WTC11 (cell line): ENCODE measurements around the gene KRT9. TPM values are rescaled to one million over a fixed set of nuclear protein-coding genes. Genes with fewer than 3 reads are reported as not detected.

Experiments
- ATAC-seq: fragments of 200-7000 bp; cut with Tn5 transposase; 2 replicates; pipeline ENCODE4 v1.10.0; 2021; ENCODE audit warnings: mild to moderate bottlenecking, moderate library complexity
- CTCF ChIA-PET: fragments of 300-600 bp; sonication (Branson Sonifier 250); formaldehyde crosslinking; loops from one replicate; lab custom pipeline; 2021; ENCODE audit warnings: antibody characterized with exemption; lab: Charles Lee
- POLR2A ChIA-PET: fragments of 350-600 bp; sonication (Branson Sonifier 250); formaldehyde crosslinking; loops from one replicate; lab custom pipeline; 2021; ENCODE audit warnings: antibody characterized with exemption; lab: Charles Lee
- DNase-seq: peaks from one replicate; pipeline ENCODE4 v3.0.0; 2021; ENCODE audit warnings: low spot score
- H3K27ac Mint-ChIP-seq: 2 replicates; pipeline ENCODE4 v1.8.0; 2021; ENCODE audit warnings: mixed read lengths
- H3K27me3 Mint-ChIP-seq: 2 replicates; pipeline ENCODE4 v1.8.0; 2021; ENCODE audit warnings: low read depth, mild to moderate bottlenecking, moderate library complexity, mixed read lengths
- H3K36me3 Mint-ChIP-seq: 2 replicates; pipeline ENCODE4 v1.8.0; 2021; ENCODE audit warnings: mixed read lengths
- H3K4me1 Mint-ChIP-seq: 2 replicates; pipeline ENCODE4 v1.8.0; 2022; ENCODE audit warnings: mixed read lengths
- H3K4me3 Mint-ChIP-seq: 2 replicates; pipeline ENCODE4 v1.8.0; 2021; ENCODE audit warnings: mild to moderate bottlenecking, moderate library complexity, mixed read lengths
- H3K9me3 Mint-ChIP-seq: 2 replicates; pipeline ENCODE4 v1.8.0; 2021; ENCODE audit warnings: mixed read lengths
- AR ChIP-seq: fragments of 250-450 bp; sonication (Bioruptor Pico); IDR thresholded peaks from 2 replicates; pipeline ENCODE4 v1.9.0; 2021; ENCODE audit warnings: mild to moderate bottlenecking
- ATF3 ChIP-seq: sonication (generic); formaldehyde crosslinking; conservative IDR thresholded peaks from 2 replicates; pipeline ENCODE4 v1.8.1; 2022; ENCODE audit warnings: mild to moderate bottlenecking, missing genetic modification reagents
- CREB1 ChIP-seq: sonication (generic); formaldehyde crosslinking; IDR thresholded peaks from 2 replicates; pipeline ENCODE4 v1.8.0; 2023; ENCODE audit warnings: mild to moderate bottlenecking, missing genetic modification reagents
- E2F1 ChIP-seq: sonication (generic); formaldehyde crosslinking; IDR thresholded peaks from 2 replicates; pipeline ENCODE4 v1.8.0; 2022; ENCODE audit warnings: mild to moderate bottlenecking, missing genetic modification reagents
- EMX1 ChIP-seq: fragments of 250-450 bp; sonication (Bioruptor Pico); IDR thresholded peaks from 2 replicates; pipeline ENCODE4 v1.8.0; 2021; ENCODE audit warnings: mild to moderate bottlenecking
- GABPB1 ChIP-seq: sonication (generic); formaldehyde crosslinking; IDR thresholded peaks from 2 replicates; pipeline ENCODE4 v1.8.1; 2023; ENCODE audit warnings: mild to moderate bottlenecking, missing genetic modification reagents
- GTF2I ChIP-seq: fragments of 250-450 bp; sonication (Bioruptor Pico); conservative IDR thresholded peaks from 2 replicates; pipeline ENCODE4 v1.4.0; 2021; ENCODE audit warnings: mild to moderate bottlenecking
- HMGXB4 ChIP-seq: sonication (generic); formaldehyde crosslinking; IDR thresholded peaks from 2 replicates; pipeline ENCODE4 v1.8.1; 2023; ENCODE audit warnings: mild to moderate bottlenecking, moderate library complexity, missing genetic modification reagents
- IRF1 ChIP-seq: sonication (generic); formaldehyde crosslinking; IDR thresholded peaks from 2 replicates; pipeline ENCODE4 v1.8.0; 2023; ENCODE audit warnings: missing genetic modification reagents
- JUN ChIP-seq: sonication (generic); formaldehyde crosslinking; IDR thresholded peaks from 2 replicates; pipeline ENCODE4 v1.8.0; 2023; ENCODE audit warnings: mild to moderate bottlenecking, missing genetic modification reagents
- MAX ChIP-seq: sonication (generic); formaldehyde crosslinking; IDR thresholded peaks from 2 replicates; pipeline ENCODE4 v1.8.0; 2022; ENCODE audit warnings: mild to moderate bottlenecking, missing genetic modification reagents
- MYBL2 ChIP-seq: sonication (generic); formaldehyde crosslinking; IDR thresholded peaks from 2 replicates; pipeline ENCODE4 v1.8.1; 2023; ENCODE audit warnings: mild to moderate bottlenecking, moderate library complexity, missing genetic modification reagents
- NR3C1 ChIP-seq: sonication (generic); formaldehyde crosslinking; conservative IDR thresholded peaks from 2 replicates; pipeline ENCODE4 v1.8.1; 2023; ENCODE audit warnings: low read depth, mild to moderate bottlenecking, missing genetic modification reagents
- PRDM15 ChIP-seq: sonication (generic); formaldehyde crosslinking; IDR thresholded peaks from 2 replicates; pipeline ENCODE4 v1.8.0; 2022; ENCODE audit warnings: missing genetic modification reagents
- PRRX2 ChIP-seq: fragments of 250-450 bp; sonication (Bioruptor Pico); IDR thresholded peaks from 2 replicates; pipeline ENCODE4 v1.8.0; 2021; ENCODE audit warnings: mild to moderate bottlenecking
- USF1 ChIP-seq: sonication (generic); formaldehyde crosslinking; IDR thresholded peaks from 2 replicates; pipeline ENCODE4 v1.8.0; 2022; ENCODE audit warnings: mild to moderate bottlenecking, missing genetic modification reagents
- ZNF121 ChIP-seq: sonication (generic); formaldehyde crosslinking; IDR thresholded peaks from 2 replicates; pipeline ENCODE4 v1.8.0; 2023; ENCODE audit warnings: missing genetic modification reagents
- ZNF138 ChIP-seq: sonication (generic); formaldehyde crosslinking; conservative IDR thresholded peaks from 2 replicates; pipeline ENCODE4 v1.8.1; 2022; ENCODE audit warnings: mild to moderate bottlenecking, moderate library complexity, missing genetic modification reagents
- ZNF232 ChIP-seq: sonication (generic); formaldehyde crosslinking; IDR thresholded peaks from 2 replicates; pipeline ENCODE4 v1.8.0; 2022; ENCODE audit warnings: mild to moderate bottlenecking, missing genetic modification reagents
- ZNF396 ChIP-seq: fragments of 250-450 bp; sonication (Bioruptor Pico); IDR thresholded peaks from 2 replicates; pipeline ENCODE4 v1.8.0; 2021; ENCODE audit warnings: mild to moderate bottlenecking, moderate library complexity, borderline replicate concordance
- total RNA-seq: library from RNA; stranded (reverse); gene quantifications from 3 replicates; pipeline ENCODE4 v1.2.3, GENCODE V29; 2021

KRT9 gene
- total RNA-seq, 1 experiment from 2014 or later: not detected

- H3K27me3 Mint-ChIP-seq: peaks cover 5% of the 10 kb centered on the region
- peaks cover 9% of the 10 kb centered on the region for H3K9me3 Mint-ChIP-seq
- ChIA-PET POLR2A (interaction anchor here (2.6 kb wide), 1 partner anchor 20 kb away, joined by 22 read pairs; the partner anchor contains the start of gene KRT19), CTCF (interaction anchor here (2.1 to 9.6 kb wide), 10 partner anchors 12 to 691 kb away, joined by 13 to 380 read pairs (median 119); partner anchors contain the start of genes KRT13, KRT15, KRT19 and KRT36)
- H3K4me1 Mint-ChIP-seq: peaks cover 26% of the 10 kb centered on the region
- no peak for DNase-seq
- H3K36me3 Mint-ChIP-seq: peaks cover 3% of the 10 kb centered on the region
- TF ChIP-seq ZNF232 (CRISPR knock-in tag) (no peak), E2F1 (CRISPR knock-in tag) (no peak), HMGXB4 (CRISPR knock-in tag) (no peak), MAX (CRISPR knock-in tag) (no peak), PRDM15 (CRISPR knock-in tag) (no peak), ZNF396 (no peak), ZNF121 (CRISPR knock-in tag) (no peak), PRRX2 (no peak)
- H3K27ac Mint-ChIP-seq: no peak overlapping the region
- H3K4me3 Mint-ChIP-seq: no peak overlapping the region
- no peak for ATAC-seq
Observed at GRCh38 chr17:41547378-41547841, 24.4 kb downstream of the KRT9 start.

- H3K4me1 Mint-ChIP-seq: peaks cover 26% of the 10 kb centered on the region
- no peak overlapping the region for H3K27ac Mint-ChIP-seq
- ChIA-PET CTCF (interaction anchor here (4.4 to 9.6 kb wide), 5 partner anchors 11 to 129 kb away, joined by 63 to 380 read pairs (median 160); partner anchors contain the start of gene KRT36), POLR2A (no interaction called here)
- peaks cover 5% of the 10 kb centered on the region for H3K27me3 Mint-ChIP-seq
- peaks cover 3% of the 10 kb centered on the region for H3K36me3 Mint-ChIP-seq
- peaks cover 9% of the 10 kb centered on the region for H3K9me3 Mint-ChIP-seq
- no peak overlapping the region for H3K4me3 Mint-ChIP-seq
- no peak for ATAC-seq
- no peak for DNase-seq
- no peak for TF ChIP-seq MYBL2 (CRISPR knock-in tag)
- TF ChIP-seq JUN (CRISPR knock-in tag): no peak
- TF ChIP-seq EMX1 (CRISPR knock-in tag): no peak
- no peak for TF ChIP-seq ATF3 (CRISPR knock-in tag)
- TF ChIP-seq IRF1 (CRISPR knock-in tag): no peak
- no peak for TF ChIP-seq NR3C1 (CRISPR knock-in tag)
- no peak for TF ChIP-seq USF1 (CRISPR knock-in tag)
- TF ChIP-seq AR: no peak
- TF ChIP-seq ZNF138 (CRISPR knock-in tag): no peak
- TF ChIP-seq CREB1: no peak
- no peak for TF ChIP-seq GABPB1 (CRISPR knock-in tag)
- TF ChIP-seq GTF2I (CRISPR knock-in tag): no peak
Observed at GRCh38 chr17:41546819-41547218, 25.0 kb downstream of the KRT9 start.
